Measurements from ENCODE around the gene EPHB2. TPM values are rescaled to one million over a fixed set of nuclear protein-coding genes. Genes with fewer than 3 reads are reported as not detected.
A peak's percentile ranks its signal among the peaks of the same experiment; 100 is the strongest.

The EPHB2 gene
- total and polyA plus RNA-seq, 2 of the 8 experiments (the other 6 are each of a cell fraction or from before 2014, with no cell fraction given): 15.8 to 17.2 TPM

GRCh38 chr1:22805672-22806038 lies 95.0 kb downstream of the EPHB2 start:
- Histone ChIP-seq H3K27me3 (replicated peaks in 1 of 4; ENCODE audit: control insufficient read depth in 3 of 4, extremely low read depth in 1 of 4, insufficient read depth in 3 of 4, low read length in 3 of 4) (no peaks in the 10 kb centered on the region), H4K8ac (ENCODE audit: extremely low read depth, insufficient read depth, low read length) (no peak overlapping the region), H2BK15ac (ENCODE audit: low read length) (no peak overlapping the region), H2BK120ac (replicated peaks; ENCODE audit: low read depth, low read length) (no peak overlapping the region), H3K4me2 (ENCODE audit: insufficient read depth in 1 of 2, low read depth in 2 of 2, low read length in 2 of 2) (peak overlapping the region; percentile 25 to 48; a peak in 3 of 4 replicates), H3K36me3 (ENCODE audit: control insufficient read depth in 2 of 4, insufficient read depth in 4 of 4, low read length in 3 of 4) (no peaks in the 10 kb centered on the region), H2AK5ac (ENCODE audit: low read depth, low read length) (peak overlapping the region; percentile 85; the same call in 1 of the 2 replicates), H2BK20ac (ENCODE audit: low read length) (peak overlapping the region; percentile 72; the same call in 1 of the 2 replicates), H3K14ac (ENCODE audit: insufficient read length) (no peak overlapping the region), H3K4ac (replicated peaks; ENCODE audit: insufficient read length, low read depth, low read length) (peak overlapping the region; percentile 87), H3K56ac (replicated peaks; ENCODE audit: insufficient read length, low read depth, low read length) (no peak overlapping the region), H2AFZ (ENCODE audit: low read length) (no peak overlapping the region), H4K91ac (replicated peaks; ENCODE audit: insufficient read length, low read length) (peak overlapping the region; percentile 75), H4K5ac (ENCODE audit: insufficient read length, low read depth, low read length) (peak overlapping the region; percentile 26), H3K79me2 (ENCODE audit: control insufficient read depth in 1 of 2, insufficient read depth in 2 of 2, low read length in 2 of 2) (no peaks in the 10 kb centered on the region), H2BK12ac (ENCODE audit: low read depth, low read length) (0 out of 2 replicates have a peak overlapping the region, but pooled peaks have one; percentile 71), H3K4me3 (ENCODE audit: extremely low read depth in 1 of 4, insufficient read depth in 2 of 4, low read depth in 3 of 4, low read length in 4 of 4) (no peak overlapping the region), H3K18ac (ENCODE audit: extremely low read depth, low read length) (peak overlapping the region; percentile 87), H3K27ac (ENCODE audit: low read depth, low read length) (no peak overlapping the region), H3K9me3 (ENCODE audit: insufficient read depth in 2 of 2, low read depth in 1 of 2, low read length in 1 of 2) (no peaks in the 10 kb centered on the region), H3K9ac (replicated peaks in 1 of 4; ENCODE audit: extremely low read depth in 1 of 4, low read depth in 3 of 4, low read length in 3 of 4) (no peak overlapping the region), H3K23ac (ENCODE audit: insufficient read length) (no peak overlapping the region), H3K23me2 (ENCODE audit: low read depth, low read length) (peaks cover 4% of the 10 kb centered on the region; the same call in 1 of the 2 replicates), H4K20me1 (replicated peaks in 1 of 2; ENCODE audit: control insufficient read depth in 1 of 2, insufficient read depth in 2 of 2, low read length in 2 of 2) (no peaks in the 10 kb centered on the region), H2BK5ac (ENCODE audit: low read depth, low read length) (peak overlapping the region; percentile 55; the same call in 1 of the 2 replicates), H3K4me1 (replicated peaks in 1 of 4; ENCODE audit: control insufficient read depth in 3 of 4, insufficient read depth in 4 of 4, low read length in 3 of 4) (peaks cover 9 to 48% (median 22%) of the 10 kb centered on the region in 4 experiments), H3K79me1 (ENCODE audit: low read depth, low read length) (no peaks in the 10 kb centered on the region)
- 30% methylated on average over 4 of the region's 4 CpGs; no CpG with 5 or more reads in 1 of the 2 experiments for WGBS, 2 experiments (ENCODE audit: extremely low coverage in 1 of 2, insufficient coverage in 1 of 2, insufficient read length in 1 of 2, insufficient replicate concordance in 2 of 2, low coverage in 1 of 2, low lambda C conversion rate in 2 of 2, missing lambda C conversion rate in 1 of 2)
- DNase-seq (ENCODE audit: low read depth in 1 of 2, low spot score in 2 of 2) (no peak), FAIRE-seq (no peak)
- TF ChIP-seq JUND (IDR thresholded peaks at IDR 0.05; ENCODE audit: low read length) (peak; percentile 34; the same call in 1 of the 2 replicates), SP2 (IDR thresholded peaks at IDR 0.05; ENCODE audit: low read length) (no peak), CTCF (IDR thresholded peaks at IDR 0.05; ENCODE audit: control extremely low read depth in 1 of 3, insufficient read depth in 1 of 3, low read depth in 1 of 3, low read length in 3 of 3) (peak in 1 of 3 experiments; percentile 10; a peak in 1 of 4 replicates), EP300 (IDR thresholded peaks at IDR 0.05; ENCODE audit: borderline replicate concordance in 1 of 2, low read depth in 2 of 2, low read length in 2 of 2) (peak in 1 of 2 experiments; percentile 81; a peak in 1 of 3 replicates), ASH2L (IDR thresholded peaks at IDR 0.05; ENCODE audit: low read length) (no peak)
- CTCF ChIA-PET (ENCODE audit: partially characterized antibody): interaction anchor here (0.5 to 4.5 kb wide), 13 partner anchors 12 to 1137 kb away, joined by 3 to 17 read pairs (median 4); no protein-coding TSS in a partner anchor
- POLR2A ChIA-PET (ENCODE audit: partially characterized antibody): interaction anchor here (0.6 to 0.8 kb wide), 3 partner anchors 23 to 44 kb away, joined by 3 to 5 read pairs (median 3); no protein-coding TSS in a partner anchor
